ENCODE results near the gene TBX21.

GRCh38 chr17:47778184-47778635 lies 45.2 kb downstream of the TBX21 start:
- TF ChIP-seq CTCF (conservative IDR thresholded peaks at IDR 0.05; ENCODE audit: low read depth, low read length) (no peak), RFX5 (IDR thresholded peaks at IDR 0.05; ENCODE audit: low read depth, low read length) (no peak), POLR2A (IDR thresholded peaks at IDR 0.05; ENCODE audit: low read depth, low read length) (no peak), RAD21 (IDR thresholded peaks at IDR 0.05; ENCODE audit: low read length) (no peak), MXI1 (IDR thresholded peaks at IDR 0.05; ENCODE audit: borderline replicate concordance, low read depth, low read length) (no peak), CEBPB (IDR thresholded peaks at IDR 0.05; ENCODE audit: low read depth, low read length) (no peak), SMC3 (IDR thresholded peaks at IDR 0.05; ENCODE audit: low read depth, low read length) (no peak)

All from IMR-90 (cell line).